Lower lobe of right lung (tissue), 2 donors: ENCODE measurements around the gene GPC1. TPM values are rescaled to one million over a fixed set of nuclear protein-coding genes. Genes with fewer than 3 reads are reported as not detected.
"Not testable (repeated sequence)": the region's sequence is repeated elsewhere in the genome, so short reads cannot be mapped to it uniquely, and the experiment has no call there.

Experiments
- ATAC-seq, 2 donors: fragments of 200-7000 bp; cut with Tn5 transposase; one replicate each; pipeline ENCODE4 v1.9.1; 2020 to 2022; ENCODE audit warnings: mild to moderate bottlenecking in 2 of 2, moderate library complexity in 2 of 2
- DNase-seq: peaks from one replicate; pipeline ENCODE4 v3.0.0-alpha.2; 2020
- H3K27ac ChIP-seq: fragments of 200-600 bp; one replicate; pipeline ENCODE4 v1.8.0; 2022
- H3K27me3 ChIP-seq: fragments of 200-600 bp; one replicate; pipeline ENCODE4 v1.8.0; 2022; ENCODE audit warnings: low read depth
- H3K36me3 ChIP-seq: fragments of 200-600 bp; one replicate; pipeline ENCODE4 v1.8.0; 2022; ENCODE audit warnings: mild to moderate bottlenecking
- H3K4me1 ChIP-seq: fragments of 200-600 bp; one replicate; pipeline ENCODE4 v1.8.0; 2022
- H3K4me3 ChIP-seq: fragments of 200-600 bp; one replicate; pipeline ENCODE4 v1.8.0; 2022; ENCODE audit warnings: mild to moderate bottlenecking
- H3K9me3 ChIP-seq: fragments of 200-600 bp; one replicate; pipeline ENCODE4 v1.8.0; 2022
- CTCF ChIP-seq: fragments of 200-600 bp; IDR thresholded peaks from one replicate; pipeline ENCODE4 v1.8.0; 2022; ENCODE audit warnings: antibody characterized with exemption, mild to moderate bottlenecking
- intact Hi-C: fragments of 100-400 bp; cut with DNase I; formaldehyde crosslinking; loops from one replicate; pipeline ENCODE4 v1.11.0; 2022
- total RNA-seq: library from RNA; stranded (reverse); fragmentation: NEBNext Ultra II Directional; extraction: Animal tissue kit (Norgen Biotek cat#: 25700); gene quantifications from one replicate; pipeline ENCODE4 v1.2.1, GENCODE V29; 2021
- donor health status: DM: no; HTN: yes; CAD: no; lungs with severe emphysema.

The GPC1 gene
- total RNA-seq, 1 donor from 2014 or later: 14.7 TPM

- no peak for TF ChIP-seq CTCF
- DNase-seq (no peak), ATAC-seq (no peak)
- H3K27me3 ChIP-seq: no peaks in the 10 kb centered on the region
- H3K36me3 ChIP-seq: no peaks in the 10 kb centered on the region
- intact Hi-C loops: no loop called here
- H3K4me3 ChIP-seq: no peak overlapping the region
- peaks cover 29% of the 10 kb centered on the region for H3K9me3 ChIP-seq
- no peak overlapping the region for H3K27ac ChIP-seq
- H3K4me1 ChIP-seq: no peaks in the 10 kb centered on the region
These were observed 56.0 kb downstream of the GPC1 start for GRCh38 chr2:240491483-240491882.

GRCh38 chr2:240494194-240494793 lies 58.8 kb downstream of the GPC1 start:
- no peak for DNase-seq
- ATAC-seq: no peak
- Histone ChIP-seq H3K4me1 (no peaks in the 10 kb centered on the region), H3K9me3 (peaks cover 13% of the 10 kb centered on the region), H3K4me3 (no peak overlapping the region), H3K36me3 (peaks cover 11% of the 10 kb centered on the region), H3K27me3 (no peaks in the 10 kb centered on the region), H3K27ac (no peak overlapping the region)
- no peak for TF ChIP-seq CTCF
- intact Hi-C loops: no loop called here

- H3K36me3 ChIP-seq: peaks cover 16% of the 10 kb centered on the region
- ATAC-seq, H3K4me3 ChIP-seq, DNase-seq, H3K27ac ChIP-seq, H3K27me3 ChIP-seq, H3K4me1 ChIP-seq, intact Hi-C loops: not testable (repeated sequence)
- peaks cover 13% of the 10 kb centered on the region for H3K9me3 ChIP-seq
These were observed 59.5 kb downstream of the GPC1 start for GRCh38 chr2:240494942-240495341.

GRCh38 chr2:240497082-240497481 lies 61.6 kb downstream of the GPC1 start:
- H3K4me1 ChIP-seq, H3K27ac ChIP-seq, H3K9me3 ChIP-seq, ATAC-seq, H3K27me3 ChIP-seq, DNase-seq, H3K4me3 ChIP-seq, intact Hi-C loops: not testable (repeated sequence)
- H3K36me3 ChIP-seq: peaks cover 16% of the 10 kb centered on the region

GRCh38 chr2:240498171-240498957 lies 62.9 kb downstream of the GPC1 start:
- no peak for DNase-seq

GRCh38 chr2:240498958-240499260 lies 63.4 kb downstream of the GPC1 start:
- DNase-seq (peak; percentile 10), ATAC-seq (no peak)
- Histone ChIP-seq H3K4me3 (no peak overlapping the region), H3K27me3 (no peaks in the 10 kb centered on the region), H3K27ac (no peak overlapping the region), H3K4me1 (no peaks in the 10 kb centered on the region), H3K36me3 (peaks cover 16% of the 10 kb centered on the region), H3K9me3 (no peaks in the 10 kb centered on the region)
- intact Hi-C loops: no loop called here
- no peak for TF ChIP-seq CTCF

More at GRCh38 chr2:240498171-240498957, 62.9 kb downstream of the GPC1 start:
- H3K4me1 ChIP-seq: no peaks in the 10 kb centered on the region
- H3K27me3 ChIP-seq: no peaks in the 10 kb centered on the region
- no peaks in the 10 kb centered on the region for H3K9me3 ChIP-seq
- intact Hi-C loops: no loop called here
- no peak overlapping the region for H3K27ac ChIP-seq
- no peak for ATAC-seq
- no peak for TF ChIP-seq CTCF
- no peak overlapping the region for H3K4me3 ChIP-seq
- peaks cover 16% of the 10 kb centered on the region for H3K36me3 ChIP-seq
